Fibroblast of the conjunctiva (primary cell): ENCODE measurements around the gene LYSMD3.
"Not testable (repeated sequence)": the region's sequence is repeated elsewhere in the genome, so short reads cannot be mapped to it uniquely, and the experiment has no call there.

Experiments used
- DNase-seq: peaks from one replicate; pipeline ENCODE4 v3.0.0-alpha.2; 2010; ENCODE audit warnings: low read depth

LYSMD3 gene

DNA sequence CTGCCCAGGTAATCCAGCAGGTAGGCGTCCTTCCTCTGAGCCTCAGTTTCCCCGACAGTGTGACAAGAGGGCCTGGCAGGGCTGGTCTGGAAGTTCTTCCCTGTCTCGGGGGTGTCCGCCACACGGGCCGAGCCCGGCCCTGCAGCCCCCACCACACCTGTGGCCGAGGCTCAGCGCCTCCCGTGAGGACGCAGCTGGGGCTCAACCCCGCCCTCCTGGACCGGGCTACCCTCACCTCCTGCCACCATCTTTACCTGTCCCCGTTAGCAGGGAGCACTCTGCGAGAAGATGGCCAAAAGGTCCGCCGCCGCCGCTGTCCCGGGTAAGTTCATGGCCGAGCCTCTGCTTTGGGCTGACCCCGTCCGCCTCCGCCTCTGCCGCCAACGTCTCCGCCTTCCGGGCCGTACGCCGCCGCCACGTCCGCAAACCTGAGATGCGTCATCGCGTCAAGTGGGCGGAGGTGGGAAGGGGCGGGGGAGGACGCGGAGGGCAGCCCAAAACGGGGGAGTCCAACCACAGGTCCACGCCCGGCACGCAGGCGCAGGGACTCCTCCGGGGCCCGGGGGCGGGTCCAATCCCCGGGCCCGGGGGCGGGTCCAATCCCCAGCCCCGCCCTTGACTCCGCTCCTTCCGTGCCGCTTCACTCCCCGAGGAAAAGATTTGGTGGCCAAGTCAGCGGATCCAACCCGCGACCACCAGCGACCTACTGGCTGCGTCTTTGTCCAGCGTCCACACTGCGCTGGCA is at the start of gene LYSMD3:
TSS of gene LYSMD3 (minus strand) at position 391 of the 745 bp plus-strand sequence. CDS start 4,295 bp downstream, outside the sequence.
- peak; percentile 95 for DNase-seq

DNA sequence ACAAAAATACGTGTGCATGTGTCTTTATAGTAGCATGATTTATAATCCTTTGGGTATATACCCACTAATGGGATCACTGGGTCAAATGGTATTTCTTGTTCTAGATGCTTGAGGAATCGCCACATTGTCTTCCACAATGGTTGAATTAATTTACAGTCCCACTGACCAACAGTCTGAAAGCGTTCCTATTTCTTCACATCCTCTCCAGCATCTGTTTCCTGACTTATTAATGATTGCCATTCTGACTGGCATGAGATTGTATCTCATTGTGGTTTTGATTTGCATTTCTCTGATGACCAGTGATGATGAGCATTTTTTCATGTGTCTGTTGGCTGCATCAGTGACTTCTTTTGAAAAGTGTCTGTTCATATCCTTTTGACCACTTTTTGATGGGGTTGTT is 47.2 kb upstream of the LYSMD3 start:
- not testable (repeated sequence) for DNase-seq

- no peak for DNase-seq
Measured at GRCh38 chr5:90575712-90576111, 46.3 kb upstream of the LYSMD3 start.

DNA sequence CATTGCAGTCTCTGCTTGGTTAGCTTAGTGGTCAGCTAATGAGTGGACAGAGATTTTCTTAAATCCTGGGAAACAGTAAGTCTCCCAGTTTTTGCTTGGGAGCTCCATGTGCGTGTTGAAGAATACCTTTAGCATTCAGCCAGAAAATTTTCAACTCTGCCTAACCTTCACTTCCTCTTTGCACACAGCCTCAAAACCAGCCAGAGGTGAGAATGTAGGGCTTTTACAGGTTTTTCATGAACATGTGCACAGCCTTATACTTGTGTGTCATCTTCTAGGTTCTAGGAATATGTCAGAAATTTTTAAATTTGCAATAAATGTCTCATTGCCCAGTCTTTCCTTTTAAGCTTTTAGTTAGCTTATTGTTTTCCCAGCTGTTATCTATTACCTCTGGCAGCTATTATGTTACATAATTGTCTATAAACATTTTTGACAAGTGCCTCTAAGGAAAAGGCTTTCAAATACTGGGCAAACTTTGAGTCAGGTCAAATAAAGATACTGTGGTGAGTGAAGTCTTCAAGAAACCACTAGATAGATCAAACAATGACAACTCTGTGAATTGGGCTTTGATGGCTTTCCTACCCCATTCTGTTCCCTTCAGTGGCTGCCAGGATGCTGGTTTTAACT is 41.9 kb upstream of the LYSMD3 start:
- no peak for DNase-seq

- DNase-seq = no peak
Measured at GRCh38 chr5:90570034-90570433, 40.6 kb upstream of the LYSMD3 start.

GRCh38 chr5:90569084-90569483 is 39.7 kb upstream of the LYSMD3 start:
- DNase-seq = no peak

GRCh38 chr5:90565491-90565890 is 36.1 kb upstream of the LYSMD3 start:
- no peak for DNase-seq

GRCh38 chr5:90563108-90563507 is 33.7 kb upstream of the LYSMD3 start:
- DNase-seq = no peak

GRCh38 chr5:90562341-90562740 is 33.0 kb upstream of the LYSMD3 start:
- DNase-seq = no peak

GRCh38 chr5:90561766-90562165 is 32.4 kb upstream of the LYSMD3 start:
- DNase-seq = no peak

DNA sequence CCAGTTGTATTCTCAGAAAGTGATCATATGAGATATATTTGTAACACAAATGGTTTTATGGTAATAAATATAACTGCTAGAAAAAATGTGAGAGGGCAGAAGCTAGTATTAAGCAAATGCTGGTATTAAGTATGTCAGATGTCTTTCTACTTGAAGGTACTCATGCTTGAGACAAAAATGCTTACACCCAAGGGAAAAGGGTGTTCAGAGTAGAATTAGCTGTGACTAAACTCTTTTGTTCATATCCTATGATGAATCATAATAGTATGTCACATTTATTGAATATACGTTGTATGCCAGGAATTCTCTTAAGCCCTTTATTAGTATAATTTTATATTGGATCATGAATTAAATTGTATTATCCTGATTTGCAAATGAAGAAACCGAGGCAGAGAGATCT is 31.4 kb upstream of the LYSMD3 start:
- no peak for DNase-seq

DNA sequence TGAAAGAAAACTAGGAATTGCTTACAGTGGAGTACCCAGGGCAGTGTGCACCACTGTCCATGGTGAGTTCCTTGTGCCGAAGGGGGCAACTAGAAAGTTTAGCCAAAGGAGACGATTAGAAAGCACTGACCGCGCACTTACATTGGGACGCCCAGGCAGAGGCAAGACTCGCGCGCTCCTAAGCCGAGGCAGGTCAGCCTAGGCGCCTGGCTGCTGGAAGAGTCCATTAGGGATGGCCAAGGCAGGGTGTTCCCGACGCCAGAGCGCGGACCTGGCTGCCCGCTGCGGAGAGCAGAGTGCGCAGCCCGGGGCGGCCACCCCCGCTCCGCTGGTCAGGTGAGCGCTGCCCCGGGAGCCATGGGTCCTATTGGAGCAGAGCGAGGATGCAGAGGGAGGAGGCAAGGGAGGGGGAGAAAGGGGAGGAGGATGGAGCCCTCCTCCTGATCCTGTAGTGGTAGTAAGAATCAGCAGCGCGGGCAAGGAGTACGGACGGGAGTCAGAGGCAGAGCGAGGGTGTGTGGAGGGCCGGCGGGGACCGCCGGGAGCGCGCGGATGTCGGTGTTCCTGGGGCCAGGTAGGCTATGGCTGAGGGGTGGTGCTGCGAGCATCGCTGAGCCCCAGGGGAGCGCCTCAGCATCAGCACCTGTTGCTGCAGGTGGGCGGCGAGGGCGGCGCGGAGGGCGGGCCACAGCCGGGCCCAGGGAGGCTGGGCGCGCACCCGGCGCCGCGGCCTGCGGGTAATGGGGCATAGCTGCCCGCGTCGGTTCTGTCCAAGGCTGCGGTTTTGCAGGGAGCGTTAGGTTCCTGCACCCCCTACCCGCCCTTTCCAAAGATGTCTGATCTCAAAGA is 29.2 kb upstream of the LYSMD3 start, which contains the start of gene ADGRV1:
TSS of gene ADGRV1 (plus strand) at position 454 of the 849 bp plus-strand sequence. CDS start at position 553, 99 bp downstream.
- DNase-seq = no peak

DNA sequence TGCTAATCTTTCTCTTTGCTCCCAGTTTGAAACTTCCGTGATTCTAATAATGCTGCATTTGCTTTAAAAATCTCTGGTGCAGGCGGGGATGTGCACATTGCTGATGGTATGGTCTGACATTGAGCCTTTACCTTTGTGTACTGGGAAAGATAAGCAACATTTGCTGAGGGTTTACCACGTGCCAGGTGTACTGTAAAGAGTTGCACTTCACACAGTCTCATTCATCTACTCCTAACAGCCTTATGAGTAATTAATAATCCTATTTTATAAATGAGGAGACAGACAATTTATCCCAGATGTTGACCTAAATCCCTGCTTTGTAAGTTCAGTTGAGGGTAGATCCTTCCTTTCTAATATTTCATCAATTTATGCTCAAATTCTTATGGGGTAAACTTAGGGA is 28.5 kb upstream of the LYSMD3 start:
- DNase-seq = no peak

- DNase-seq = no peak
Measured at GRCh38 chr5:90557391-90557790, 28.0 kb upstream of the LYSMD3 start.

DNA sequence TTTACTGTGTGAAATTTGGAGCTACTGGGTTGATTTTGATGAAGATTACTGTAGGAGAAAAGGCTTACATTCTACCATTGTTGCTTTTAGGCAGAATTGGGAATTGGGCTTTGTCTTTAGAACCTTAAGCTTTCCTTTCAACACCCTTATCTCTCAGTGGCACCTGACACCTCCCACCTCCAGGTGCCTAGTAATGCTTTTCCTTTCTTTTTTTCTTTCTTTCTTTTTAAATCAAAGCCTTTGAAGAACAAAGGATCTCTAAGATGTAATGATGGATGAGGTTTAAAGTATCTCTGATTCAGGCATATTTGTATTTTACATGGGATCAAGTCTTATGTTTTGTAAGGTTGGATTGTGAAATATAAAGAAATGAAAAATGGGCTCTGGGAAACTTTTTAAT is 26.3 kb upstream of the LYSMD3 start:
- DNase-seq = no peak

DNA sequence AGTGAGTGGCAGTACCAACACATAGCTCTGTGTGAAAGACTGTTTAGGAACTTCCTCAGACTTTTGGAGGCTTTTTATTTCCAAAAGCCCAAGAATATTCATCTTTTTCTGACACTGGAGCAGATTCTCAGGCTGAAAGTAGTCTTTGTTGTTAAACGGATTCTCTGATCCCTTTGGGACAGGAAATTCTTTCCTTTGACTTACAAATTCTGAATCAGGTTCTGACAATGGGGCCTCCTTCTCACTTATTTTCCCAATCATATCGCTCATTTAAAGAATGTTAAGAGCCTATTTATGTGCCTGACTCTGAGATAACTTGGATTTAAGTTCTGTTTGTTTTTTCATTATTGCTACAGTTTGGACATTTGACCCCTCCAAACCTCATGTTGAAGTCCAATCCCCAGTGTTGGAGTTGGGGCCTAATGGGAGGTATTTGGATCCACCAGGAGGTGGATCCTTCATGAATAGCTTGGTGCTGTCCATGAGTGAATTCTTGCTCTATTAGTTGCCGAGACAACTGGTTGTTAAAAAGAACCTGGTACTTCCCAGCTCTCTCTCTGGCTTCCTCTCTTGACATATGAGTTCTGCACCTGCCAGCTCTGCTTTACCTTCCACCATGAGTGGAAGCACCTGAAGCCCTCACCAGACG is 25.1 kb upstream of the LYSMD3 start:
- DNase-seq = no peak

GRCh38 chr5:90553711-90554110 is 24.3 kb upstream of the LYSMD3 start:
- no peak for DNase-seq

GRCh38 chr5:90551376-90551775 is 22.0 kb upstream of the LYSMD3 start:
- no peak for DNase-seq

- no peak for DNase-seq
Measured at GRCh38 chr5:90550963-90551362, 21.6 kb upstream of the LYSMD3 start.

DNA sequence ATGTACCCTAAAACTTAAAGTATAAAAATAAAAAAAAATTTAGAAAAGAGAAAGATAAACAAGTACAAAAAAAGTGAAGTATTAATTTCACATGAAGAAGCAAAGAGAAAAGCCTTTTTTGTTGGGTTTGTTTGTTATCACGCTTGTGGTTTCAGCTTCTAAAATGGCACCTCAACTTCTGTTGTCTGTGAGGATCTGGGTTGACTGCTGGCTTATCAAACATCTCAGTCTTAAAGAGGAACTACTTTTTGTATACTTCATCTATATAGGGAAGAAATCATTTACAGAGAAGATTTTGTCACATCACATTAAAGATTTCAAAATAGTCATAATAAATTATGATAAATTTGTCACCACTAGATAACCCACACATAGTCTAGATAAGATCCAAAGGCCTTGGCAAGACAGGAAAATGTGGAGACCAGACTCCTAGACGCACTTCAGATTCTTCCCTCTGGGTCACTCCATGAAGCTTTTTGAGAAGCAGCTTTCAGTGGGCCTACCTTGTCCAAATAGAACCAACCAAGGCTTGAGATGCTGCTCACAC is 20.4 kb upstream of the LYSMD3 start:
- no peak for DNase-seq

- DNase-seq = no peak
Measured at GRCh38 chr5:90549223-90549622, 19.8 kb upstream of the LYSMD3 start.

GRCh38 chr5:90548069-90548593 is 18.7 kb upstream of the LYSMD3 start:
- no peak for DNase-seq
